MM.1S (cell line): ENCODE results near the gene CDKN2D.

Source experiments
- EZH2phosphoT487 ChIP-seq: fragments of 300-600 bp; sonication (generic); IDR thresholded peaks from 2 replicates; pipeline ENCODE4 v1.6.1; 2018; ENCODE audit warnings: antibody characterized with exemption, low read length
- TF ChIP-seq, protein P1 (sequence below): fragments of 300-600 bp; sonication (generic); IDR thresholded peaks from 2 replicates; pipeline ENCODE4 v1.5.1; 2016; ENCODE audit warnings: antibody characterized with exemption, low read length, mixed read lengths

DNA sequence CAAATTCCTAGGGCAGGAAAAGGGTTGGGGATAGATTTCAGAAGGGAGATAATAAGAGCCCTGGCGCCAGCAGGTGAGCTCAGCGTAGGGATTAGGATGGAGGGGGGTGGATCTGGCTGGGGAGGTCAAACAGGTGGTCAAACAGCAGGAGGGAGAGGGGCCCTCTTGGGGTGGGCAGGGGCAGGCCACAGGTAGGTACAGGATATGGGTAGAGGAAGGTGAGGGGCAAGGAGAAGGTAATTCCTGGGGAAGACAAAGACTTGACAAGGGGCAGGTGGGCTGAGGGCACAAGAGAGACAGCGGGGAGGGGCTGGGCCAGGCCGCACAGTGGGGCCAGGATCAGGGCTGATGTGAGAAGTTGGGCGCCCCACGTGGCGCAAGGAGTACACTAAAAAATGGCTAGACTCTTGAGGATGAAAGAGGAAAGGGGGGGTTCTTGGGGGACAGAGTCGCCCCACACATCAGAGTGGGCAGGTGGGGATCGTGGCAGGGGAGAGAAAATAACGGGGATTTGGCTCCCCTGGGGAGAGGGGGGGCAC is 3.7 kb downstream of the CDKN2D start:
- TF ChIP-seq, protein P1, sequence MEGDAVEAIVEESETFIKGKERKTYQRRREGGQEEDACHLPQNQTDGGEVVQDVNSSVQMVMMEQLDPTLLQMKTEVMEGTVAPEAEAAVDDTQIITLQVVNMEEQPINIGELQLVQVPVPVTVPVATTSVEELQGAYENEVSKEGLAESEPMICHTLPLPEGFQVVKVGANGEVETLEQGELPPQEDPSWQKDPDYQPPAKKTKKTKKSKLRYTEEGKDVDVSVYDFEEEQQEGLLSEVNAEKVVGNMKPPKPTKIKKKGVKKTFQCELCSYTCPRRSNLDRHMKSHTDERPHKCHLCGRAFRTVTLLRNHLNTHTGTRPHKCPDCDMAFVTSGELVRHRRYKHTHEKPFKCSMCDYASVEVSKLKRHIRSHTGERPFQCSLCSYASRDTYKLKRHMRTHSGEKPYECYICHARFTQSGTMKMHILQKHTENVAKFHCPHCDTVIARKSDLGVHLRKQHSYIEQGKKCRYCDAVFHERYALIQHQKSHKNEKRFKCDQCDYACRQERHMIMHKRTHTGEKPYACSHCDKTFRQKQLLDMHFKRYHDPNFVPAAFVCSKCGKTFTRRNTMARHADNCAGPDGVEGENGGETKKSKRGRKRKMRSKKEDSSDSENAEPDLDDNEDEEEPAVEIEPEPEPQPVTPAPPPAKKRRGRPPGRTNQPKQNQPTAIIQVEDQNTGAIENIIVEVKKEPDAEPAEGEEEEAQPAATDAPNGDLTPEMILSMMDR: peak; percentile 56
- TF ChIP-seq EZH2phosphoT487: no peak
